DND-41 (cell line): ENCODE data around the gene SERTAD1.

ENCODE experiments used
- ATAC-seq: fragments of 200-7000 bp; cut with Tn5 transposase; 3 replicates; pipeline ENCODE4 v1.9.1; 2021; ENCODE audit warnings: low read depth; ENCODE audit not compliant: insufficient read depth
- DNase-seq: peaks from one replicate; pipeline ENCODE4 v3.0.0-alpha.2; 2020
- H2AFZ ChIP-seq: 2 replicates; pipeline ENCODE4 v1.6.0; 2012; ENCODE audit warnings: low read depth, low read length
- H3K27ac ChIP-seq: 2 replicates; pipeline ENCODE4 v1.5.1; 2012; ENCODE audit warnings: low read length, inconsistent platforms
- H3K27me3 ChIP-seq: fragments of 200-600 bp; sonication (generic); 2 replicates; pipeline ENCODE4 v1.6.0; 2012; ENCODE audit warnings: low read length, mild to moderate bottlenecking, inconsistent platforms; ENCODE audit not compliant: insufficient read depth, poor library complexity
- H3K36me3 ChIP-seq: 2 replicates; pipeline ENCODE4 v1.5.1; 2012; ENCODE audit warnings: low read length, inconsistent platforms; ENCODE audit not compliant: insufficient read depth
- H3K4me1 ChIP-seq: 2 replicates; pipeline ENCODE4 v1.5.1; 2012; ENCODE audit warnings: mild to moderate bottlenecking, low read length; ENCODE audit not compliant: insufficient read depth
- H3K4me2 ChIP-seq: 2 replicates; pipeline ENCODE4 v1.6.0; 2012; ENCODE audit warnings: mild to moderate bottlenecking, moderate library complexity, low read length, inconsistent platforms; ENCODE audit not compliant: insufficient read depth
- H3K4me3 ChIP-seq, 2 experiments: fragments of 200-600 bp in 1 of 2; shearing (Covaris generic) in 1 of 2; 2 replicates each; pipeline ENCODE4 v1.5.1; 2012 to 2016; ENCODE audit warnings: inconsistent platforms in 2 of 2, low read length in 2 of 2, mild to moderate bottlenecking in 2 of 2, low read depth in 1 of 2, moderate library complexity in 1 of 2
- H3K79me2 ChIP-seq: 2 replicates; pipeline ENCODE4 v1.6.0; 2012; ENCODE audit warnings: low read length, inconsistent platforms; ENCODE audit not compliant: insufficient read depth
- H3K9ac ChIP-seq: 2 replicates; pipeline ENCODE4 v1.6.0; 2012; ENCODE audit warnings: low read depth, mild to moderate bottlenecking, inconsistent platforms, low read length, moderate library complexity
- H3K9me3 ChIP-seq: 2 replicates; pipeline ENCODE4 v1.5.1; 2012; ENCODE audit warnings: low read length, moderate library complexity, mild to moderate bottlenecking, inconsistent platforms; ENCODE audit not compliant: insufficient read depth, severe bottlenecking
- H4K20me1 ChIP-seq: 2 replicates; pipeline ENCODE4 v1.6.0; 2012; ENCODE audit warnings: low read length; ENCODE audit not compliant: insufficient read depth
- CTCF ChIP-seq: IDR thresholded peaks from 2 replicates; pipeline ENCODE4 v1.5.1; 2012; ENCODE audit warnings: borderline replicate concordance, low read length, moderate library complexity, mild to moderate bottlenecking; ENCODE audit not compliant: poor library complexity, severe bottlenecking; ENCODE audit errors: extremely low read depth
- EZH2 ChIP-seq: IDR thresholded peaks from 3 replicates; pipeline ENCODE4 v1.6.1; 2012; ENCODE audit warnings: borderline replicate concordance, low read depth, mild to moderate bottlenecking, moderate library complexity, low read length, inconsistent platforms; ENCODE audit not compliant: severe bottlenecking

The SERTAD1 gene

GRCh38 chr19:40471111-40471510, 45.3 kb upstream of the SERTAD1 start:
- Histone ChIP-seq H3K9me3 (no peaks in the 10 kb centered on the region), H3K36me3 (no peaks in the 10 kb centered on the region), H3K9ac (no peak overlapping the region), H3K79me2 (no peaks in the 10 kb centered on the region), H4K20me1 (peaks cover 4% of the 10 kb centered on the region; the same call in 1 of the 2 replicates), H2AFZ (no peak overlapping the region), H3K4me1 (peaks cover 5% of the 10 kb centered on the region), H3K4me3 (no peak overlapping the region), H3K4me2 (no peak overlapping the region), H3K27me3 (no peaks in the 10 kb centered on the region), H3K27ac (no peak overlapping the region)
- DNase-seq (no peak), ATAC-seq (no peak)
- TF ChIP-seq EZH2, result no peak
- TF ChIP-seq CTCF, result no peak

GRCh38 chr19:40469011-40469410, 43.2 kb upstream of the SERTAD1 start:
- H3K9ac ChIP-seq, result no peak overlapping the region
- no peak overlapping the region for H3K4me2 ChIP-seq
- no peaks in the 10 kb centered on the region for H3K36me3 ChIP-seq
- no peaks in the 10 kb centered on the region for H3K27me3 ChIP-seq
- H3K27ac ChIP-seq, result no peak overlapping the region
- no peak for ATAC-seq
- no peak overlapping the region for H2AFZ ChIP-seq
- DNase-seq, result no peak
- H4K20me1 ChIP-seq, result peaks cover 5% of the 10 kb centered on the region; the same call in 1 of the 2 replicates
- H3K4me1 ChIP-seq, result peaks cover 20% of the 10 kb centered on the region
- H3K79me2 ChIP-seq, result no peaks in the 10 kb centered on the region
- no peaks in the 10 kb centered on the region for H3K9me3 ChIP-seq
- H3K4me3 ChIP-seq, result no peak overlapping the region
- TF ChIP-seq EZH2 (no peak), CTCF (no peak)

GRCh38 chr19:40466985-40467734, 41.4 kb upstream of the SERTAD1 start, which contains the start of gene SPTBN4:
SPTBN4 (plus strand) TSS chr19:40467001; CDS start chr19:40472622, 5,621 bp downstream.
- Histone ChIP-seq H3K4me3 (peak within 1 kb of the TSS; percentile 12 to 78; a peak in 3 of 4 replicates), H3K4me2 (peak within 1 kb of the TSS; percentile 98), H2AFZ (peak within 1 kb of the TSS; percentile 76), H3K27ac (peak within 1 kb of the TSS; percentile 57; the same call in 1 of the 2 replicates), H3K79me2 (no peaks in the 10 kb centered on the region), H4K20me1 (peaks cover 5% of the 10 kb centered on the region; the same call in 1 of the 2 replicates), H3K36me3 (no peaks in the 10 kb centered on the region), H3K9me3 (no peaks in the 10 kb centered on the region), H3K9ac (peak within 1 kb of the TSS; percentile 45; the same call in 1 of the 2 replicates), H3K4me1 (peaks cover 20% of the 10 kb centered on the region), H3K27me3 (no peaks in the 10 kb centered on the region)
- TF ChIP-seq CTCF (no peak), EZH2 (no peak)
- no peak for ATAC-seq
- DNase-seq, result no peak
